ENCODE measurements around the gene AGXT.

- TF ChIP-seq CTCF (IDR thresholded peaks at IDR 0.05), result no peak
- TF ChIP-seq POLR2AphosphoS5 (IDR thresholded peaks at IDR 0.05), result no peak
Observed at GRCh38 chr2:240905176-240905781, 36.7 kb downstream of the AGXT start.
